Measurements from ENCODE around the gene VSTM2A.

VSTM2A gene

DNA sequence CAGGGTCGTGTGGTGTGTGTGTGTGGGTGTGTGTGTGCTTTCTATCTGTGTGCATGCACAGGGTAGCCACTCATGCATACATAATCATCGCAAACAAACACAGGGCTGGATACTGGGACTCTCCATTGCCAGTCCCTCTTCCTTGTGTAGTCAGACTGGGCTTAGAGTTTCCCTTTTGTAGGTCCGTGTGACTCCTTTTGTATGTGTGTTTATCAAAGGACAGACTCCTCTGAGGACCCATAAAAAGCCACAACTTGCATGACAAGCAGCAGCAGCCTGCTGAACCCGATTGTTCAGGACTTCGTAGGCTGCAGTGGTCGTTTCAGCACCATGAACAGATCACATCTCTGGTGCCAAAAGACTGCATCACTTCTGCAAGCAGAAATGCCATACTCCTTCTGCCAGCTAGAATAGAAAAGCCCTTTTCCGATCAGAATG, 895 bp downstream of the VSTM2A start:
- Histone ChIP-seq H3K27ac (ENCODE audit: low read length) (no peak overlapping the region), H2AFZ (ENCODE audit: low read depth, low read length) (no peak overlapping the region), H3K36me3 (replicated peaks; ENCODE audit: low read depth, low read length) (peaks cover 30% of the 10 kb centered on the region), H3K4me3 (ENCODE audit: low read length) (peak overlapping the region; percentile 97; the same call in 1 of the 2 replicates), H3K4me2 (ENCODE audit: low read length) (peak overlapping the region; percentile 92), H3K9me3 (ENCODE audit: insufficient read depth, low read length) (no peaks in the 10 kb centered on the region), H4K20me1 (ENCODE audit: insufficient read depth, low read length) (peaks cover 17% of the 10 kb centered on the region), H3K9ac (ENCODE audit: low read length) (no peak overlapping the region), H3K79me2 (ENCODE audit: low read length) (peaks cover 57% of the 10 kb centered on the region), H3K4me1 (ENCODE audit: low read length) (peaks cover 21% of the 10 kb centered on the region), H3K27me3 (ENCODE audit: low read depth, low read length) (no peaks in the 10 kb centered on the region)
- TF ChIP-seq EZH2phosphoT487 (IDR thresholded peaks at IDR 0.05; ENCODE audit: low read depth) = no peak
- TF ChIP-seq, protein P1, sequence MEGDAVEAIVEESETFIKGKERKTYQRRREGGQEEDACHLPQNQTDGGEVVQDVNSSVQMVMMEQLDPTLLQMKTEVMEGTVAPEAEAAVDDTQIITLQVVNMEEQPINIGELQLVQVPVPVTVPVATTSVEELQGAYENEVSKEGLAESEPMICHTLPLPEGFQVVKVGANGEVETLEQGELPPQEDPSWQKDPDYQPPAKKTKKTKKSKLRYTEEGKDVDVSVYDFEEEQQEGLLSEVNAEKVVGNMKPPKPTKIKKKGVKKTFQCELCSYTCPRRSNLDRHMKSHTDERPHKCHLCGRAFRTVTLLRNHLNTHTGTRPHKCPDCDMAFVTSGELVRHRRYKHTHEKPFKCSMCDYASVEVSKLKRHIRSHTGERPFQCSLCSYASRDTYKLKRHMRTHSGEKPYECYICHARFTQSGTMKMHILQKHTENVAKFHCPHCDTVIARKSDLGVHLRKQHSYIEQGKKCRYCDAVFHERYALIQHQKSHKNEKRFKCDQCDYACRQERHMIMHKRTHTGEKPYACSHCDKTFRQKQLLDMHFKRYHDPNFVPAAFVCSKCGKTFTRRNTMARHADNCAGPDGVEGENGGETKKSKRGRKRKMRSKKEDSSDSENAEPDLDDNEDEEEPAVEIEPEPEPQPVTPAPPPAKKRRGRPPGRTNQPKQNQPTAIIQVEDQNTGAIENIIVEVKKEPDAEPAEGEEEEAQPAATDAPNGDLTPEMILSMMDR (IDR thresholded peaks at IDR 0.05; ENCODE audit: low read depth, low read length) = no peak

DNA sequence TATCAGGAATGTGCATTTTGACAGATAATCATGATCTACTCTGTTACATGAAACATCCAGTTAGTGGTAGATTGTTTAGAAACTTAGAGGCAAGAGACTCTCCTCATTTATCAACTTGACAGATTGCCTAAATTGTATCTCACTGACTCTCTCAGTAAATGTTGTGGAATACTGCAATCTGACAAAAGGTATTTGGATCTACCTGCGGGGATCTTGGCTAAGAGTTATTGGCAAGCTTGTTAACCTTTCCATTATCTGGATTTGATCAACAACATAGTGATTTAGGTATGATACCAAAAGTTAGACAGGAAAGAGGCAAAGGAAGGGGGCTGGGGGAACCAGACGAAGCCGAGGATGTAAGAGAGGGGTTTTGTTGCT, 2.0 kb downstream of the VSTM2A start:
- peaks cover 57% of the 10 kb centered on the region for H3K79me2 ChIP-seq (ENCODE audit: low read length)
- TF ChIP-seq, protein P1 (IDR thresholded peaks at IDR 0.05; ENCODE audit: low read depth, low read length) = no peak
- no peak for TF ChIP-seq EZH2phosphoT487 (IDR thresholded peaks at IDR 0.05; ENCODE audit: low read depth)
- H3K4me2 ChIP-seq (ENCODE audit: low read length) = peak overlapping the region; percentile 92
- no peaks in the 10 kb centered on the region for H3K9me3 ChIP-seq (ENCODE audit: insufficient read depth, low read length)
- no peak overlapping the region for H2AFZ ChIP-seq (ENCODE audit: low read depth, low read length)
- no peaks in the 10 kb centered on the region for H3K27me3 ChIP-seq (ENCODE audit: low read depth, low read length)
- H3K27ac ChIP-seq (ENCODE audit: low read length) = peak overlapping the region; percentile 87; the same call in 1 of the 2 replicates
- peaks cover 30% of the 10 kb centered on the region for H3K36me3 ChIP-seq (replicated peaks; ENCODE audit: low read depth, low read length)
- H3K4me1 ChIP-seq (ENCODE audit: low read length) = peaks cover 25% of the 10 kb centered on the region
- H3K9ac ChIP-seq (ENCODE audit: low read length) = peak overlapping the region; percentile 99; the same call in 1 of the 2 replicates
- H3K4me3 ChIP-seq (ENCODE audit: low read length) = peak overlapping the region; percentile 97
- H4K20me1 ChIP-seq (ENCODE audit: insufficient read depth, low read length) = peaks cover 17% of the 10 kb centered on the region

DNA sequence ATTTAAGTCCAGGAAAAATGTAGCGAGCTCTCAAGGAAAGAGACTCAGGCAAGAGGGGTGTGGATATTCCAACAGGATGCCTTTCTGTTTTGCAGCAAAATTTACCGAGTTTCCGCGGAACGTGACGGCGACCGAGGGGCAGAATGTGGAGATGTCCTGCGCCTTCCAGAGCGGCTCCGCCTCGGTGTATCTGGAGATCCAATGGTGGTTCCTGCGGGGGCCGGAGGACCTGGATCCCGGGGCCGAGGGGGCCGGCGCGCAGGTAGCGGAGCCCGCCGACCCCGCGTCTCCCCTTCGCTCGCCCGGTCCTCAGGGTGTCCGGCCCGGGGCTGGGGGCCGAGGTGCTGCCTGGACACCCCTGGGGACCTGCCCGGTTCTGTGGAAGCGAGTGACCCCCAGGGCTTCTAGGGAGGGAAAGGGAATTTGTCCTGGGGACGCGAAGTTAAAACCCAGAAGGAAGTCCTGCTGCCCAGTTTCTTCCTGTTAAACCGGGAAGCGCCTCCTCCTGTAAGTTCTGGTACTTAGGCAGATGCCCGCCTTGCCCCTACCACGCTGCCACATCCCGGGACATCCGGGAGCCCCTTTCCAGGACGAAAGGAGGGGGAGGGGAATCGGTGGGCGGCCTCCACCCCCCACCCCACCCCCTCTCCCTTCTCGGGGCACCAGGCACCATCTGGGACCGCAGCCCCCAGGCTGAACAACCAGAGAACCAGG, 2.5 kb downstream of the VSTM2A start:
- TF ChIP-seq, protein P1 (IDR thresholded peaks at IDR 0.05; ENCODE audit: low read depth, low read length) = no peak
- TF ChIP-seq EZH2phosphoT487 (IDR thresholded peaks at IDR 0.05; ENCODE audit: low read depth) = no peak
- Histone ChIP-seq H4K20me1 (ENCODE audit: insufficient read depth, low read length) (peaks cover 17% of the 10 kb centered on the region), H3K36me3 (replicated peaks; ENCODE audit: low read depth, low read length) (peaks cover 30% of the 10 kb centered on the region), H3K4me2 (ENCODE audit: low read length) (peak overlapping the region; percentile 92), H2AFZ (ENCODE audit: low read depth, low read length) (no peak overlapping the region), H3K4me3 (ENCODE audit: low read length) (peak overlapping the region; percentile 97), H3K4me1 (ENCODE audit: low read length) (peaks cover 25% of the 10 kb centered on the region), H3K9me3 (ENCODE audit: insufficient read depth, low read length) (no peaks in the 10 kb centered on the region), H3K79me2 (ENCODE audit: low read length) (peaks cover 57% of the 10 kb centered on the region), H3K9ac (ENCODE audit: low read length) (peak overlapping the region; percentile 99), H3K27me3 (ENCODE audit: low read depth, low read length) (no peaks in the 10 kb centered on the region), H3K27ac (ENCODE audit: low read length) (peak overlapping the region; percentile 87)

DNA sequence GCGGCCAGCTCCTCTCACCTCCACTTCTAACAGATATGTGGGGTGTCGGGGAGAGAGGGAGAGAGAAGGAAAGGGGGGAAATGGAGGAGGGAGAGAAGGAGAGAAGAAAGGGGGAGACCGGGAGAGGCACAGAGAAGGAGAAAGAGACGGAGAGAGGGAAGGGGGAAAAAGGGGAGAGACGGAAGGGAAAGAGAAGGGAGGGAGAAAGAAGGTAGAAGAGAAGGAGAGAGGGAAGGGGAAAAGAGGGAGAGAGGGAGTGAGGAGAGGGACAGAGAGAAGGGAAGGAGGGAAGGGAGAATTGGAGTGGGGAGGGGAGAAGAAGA, 3.0 kb downstream of the VSTM2A start:
- Histone ChIP-seq H3K4me2 (ENCODE audit: low read length) (peak overlapping the region; percentile 92), H3K36me3 (replicated peaks; ENCODE audit: low read depth, low read length) (peaks cover 30% of the 10 kb centered on the region), H3K79me2 (ENCODE audit: low read length) (peaks cover 57% of the 10 kb centered on the region), H3K4me1 (ENCODE audit: low read length) (peaks cover 25% of the 10 kb centered on the region), H3K27ac (ENCODE audit: low read length) (peak overlapping the region; percentile 87), H2AFZ (ENCODE audit: low read depth, low read length) (no peak overlapping the region), H4K20me1 (ENCODE audit: insufficient read depth, low read length) (peaks cover 17% of the 10 kb centered on the region), H3K9me3 (ENCODE audit: insufficient read depth, low read length) (no peaks in the 10 kb centered on the region), H3K9ac (ENCODE audit: low read length) (peak overlapping the region; percentile 99), H3K4me3 (ENCODE audit: low read length) (peak overlapping the region; percentile 97), H3K27me3 (ENCODE audit: low read depth, low read length) (no peaks in the 10 kb centered on the region)
- TF ChIP-seq EZH2phosphoT487 (IDR thresholded peaks at IDR 0.05; ENCODE audit: low read depth) = no peak
- TF ChIP-seq, protein P1 (IDR thresholded peaks at IDR 0.05; ENCODE audit: low read depth, low read length) = no peak
